ENCODE measurements around the gene ZFYVE16. TPM values are rescaled to one million over a fixed set of nuclear protein-coding genes. Genes with fewer than 3 reads are reported as not detected.
A peak's percentile ranks its signal among the peaks of the same experiment; 100 is the strongest.

ZFYVE16 gene
- total RNA-seq: 100 to 1,000 TPM in 1 of 4 donors, 10 to 100 TPM in 3; 13.3 to 119 (median 64.8) TPM

- Histone ChIP-seq H3K27ac (peak within 1 kb of the TSS; percentile 97 to 98), H3K9me3 (no peaks in the 10 kb centered on the region), H3K4me1 (peaks cover 0 to 7% of the 10 kb centered on the region in 2 donors), H3K4me3 (peak within 1 kb of the TSS; percentile 89 to 98), H3K36me3 (no peaks in the 10 kb centered on the region), H3K27me3 (no peaks in the 10 kb centered on the region)
- DNase-seq: peak; percentile 98 to 99
- intact Hi-C loops (cut with DNase I; ENCODE audit: low total_unique reads): loop anchor here (10.0 kb wide), 1 partner anchor 153 kb away; the partner anchor contains the start of gene SERINC5
- TF ChIP-seq CTCF (IDR thresholded peaks at IDR 0.05): peak in 3 of 4 experiments; percentile 20 to 61 (median 59)
- TF ChIP-seq POLR2A (IDR thresholded peaks at IDR 0.05): peak; percentile 86 to 90
Observed at GRCh38 chr5:80407735-80408483, at the start of gene ZFYVE16. Gene ZFYVE16 (plus strand): TSS chr5:80408064. CDS start chr5:80434148, 26,084 bp downstream.

- Histone ChIP-seq H3K4me3 (no peak overlapping the region), H3K4me1 (no peaks in the 10 kb centered on the region), H3K27me3 (no peaks in the 10 kb centered on the region), H3K27ac (no peak overlapping the region), H3K9me3 (no peaks in the 10 kb centered on the region), H3K36me3 (no peaks in the 10 kb centered on the region)
- intact Hi-C loops (cut with DNase I; ENCODE audit: low total_unique reads): no loop called here
- TF ChIP-seq POLR2A (IDR thresholded peaks at IDR 0.05) (no peak), CTCF (IDR thresholded peaks at IDR 0.05) (no peak)
- DNase-seq: no peak
Observed at GRCh38 chr5:80360914-80361444, 46.9 kb upstream of the ZFYVE16 start.

DNA sequence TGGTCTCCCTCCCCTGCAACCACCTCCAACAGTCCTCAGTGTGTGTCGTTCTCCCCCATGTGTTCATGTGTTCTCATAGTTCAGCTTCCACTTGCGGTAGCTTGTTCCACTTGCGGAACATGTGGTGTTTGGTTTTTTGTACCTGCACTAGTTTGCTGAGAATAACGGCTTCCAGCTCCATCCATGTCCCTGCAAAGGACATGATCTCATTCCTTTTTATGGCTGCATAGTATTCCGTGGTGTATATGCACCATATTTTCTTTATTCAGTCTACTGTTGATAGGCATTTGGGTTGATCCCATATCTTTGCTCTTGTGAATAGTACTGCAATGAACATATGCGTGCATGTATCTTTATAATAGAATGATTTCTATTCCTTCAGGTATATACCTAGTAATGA is 43.0 kb upstream of the ZFYVE16 start:
- Histone ChIP-seq H3K27me3 (no peaks in the 10 kb centered on the region), H3K27ac (no peak overlapping the region), H3K4me3 (no peak overlapping the region), H3K36me3 (no peaks in the 10 kb centered on the region), H3K4me1 (no peaks in the 10 kb centered on the region), H3K9me3 (no peaks in the 10 kb centered on the region)
- intact Hi-C loops (cut with DNase I; ENCODE audit: low total_unique reads): no loop called here
- TF ChIP-seq POLR2A (IDR thresholded peaks at IDR 0.05): no peak
- no peak for TF ChIP-seq CTCF (IDR thresholded peaks at IDR 0.05)
- DNase-seq: no peak

DNA sequence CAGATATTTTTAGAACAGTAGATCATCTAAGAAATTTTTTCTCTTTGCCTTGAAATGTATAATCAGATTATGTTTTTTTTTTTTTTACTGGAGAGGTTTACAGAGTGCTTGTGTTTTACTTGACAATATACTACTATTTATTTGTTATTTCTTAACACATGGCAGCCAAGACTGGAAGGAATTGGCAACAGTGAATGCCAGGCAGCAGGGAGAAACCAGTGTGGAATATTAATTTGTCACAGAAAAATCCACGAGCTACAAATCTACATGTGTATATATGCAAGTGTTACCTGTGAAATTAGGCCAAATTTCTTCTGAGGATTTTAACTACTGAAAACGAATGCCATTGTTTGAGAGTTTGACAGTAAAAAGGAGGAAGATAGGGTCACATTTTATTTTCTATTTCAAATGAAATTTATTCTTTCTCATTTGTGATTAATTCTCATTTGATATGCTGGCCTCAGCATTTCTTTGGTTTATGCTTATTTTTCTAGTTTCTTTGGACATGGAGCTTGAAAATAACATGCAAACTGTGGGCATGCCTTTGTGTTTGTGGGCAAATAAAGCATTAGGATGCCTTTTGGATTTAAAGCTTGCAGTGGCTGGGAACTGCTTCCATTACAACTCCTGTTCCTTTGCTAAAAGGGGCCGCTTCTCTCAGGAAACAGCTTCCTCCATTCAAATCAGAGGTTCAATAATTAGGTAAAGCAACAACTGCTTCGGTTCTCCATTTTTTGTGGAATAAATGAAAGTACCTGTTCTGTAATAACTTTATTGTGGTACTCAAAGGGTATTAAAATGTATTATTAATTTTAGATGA is 39.0 kb upstream of the ZFYVE16 start:
- no peaks in the 10 kb centered on the region for H3K4me1 ChIP-seq
- intact Hi-C loops (cut with DNase I; ENCODE audit: low total_unique reads): no loop called here
- no peaks in the 10 kb centered on the region for H3K36me3 ChIP-seq
- no peak overlapping the region for H3K4me3 ChIP-seq
- no peaks in the 10 kb centered on the region for H3K9me3 ChIP-seq
- no peak overlapping the region for H3K27ac ChIP-seq
- no peak for DNase-seq
- no peaks in the 10 kb centered on the region for H3K27me3 ChIP-seq
- TF ChIP-seq CTCF (IDR thresholded peaks at IDR 0.05) (no peak), POLR2A (IDR thresholded peaks at IDR 0.05) (no peak)

Measured in uterus (tissue), 4 donors.